Hepatocyte (in vitro differentiated cells): Measurements from ENCODE around the gene VAV2. TPM values are rescaled to one million over a fixed set of nuclear protein-coding genes. Genes with fewer than 3 reads are reported as not detected.

Experiments
- DNase-seq: peaks from one replicate; pipeline ENCODE4 v3.0.0-alpha.2; 2016; ENCODE audit warnings: low spot score
- H2AFZ ChIP-seq: fragments of 200-600 bp; sonication (generic); 2 replicates; pipeline ENCODE4 v1.6.0; 2016; ENCODE audit warnings: antibody characterized with exemption, mild to moderate bottlenecking
- H3K27ac ChIP-seq: fragments of 200-600 bp; sonication (generic); 2 replicates; pipeline ENCODE4 v1.5.1; 2016; ENCODE audit warnings: mild to moderate bottlenecking
- H3K27me3 ChIP-seq: fragments of 200-600 bp; sonication (generic); 2 replicates; pipeline ENCODE4 v1.6.1; 2016
- H3K36me3 ChIP-seq: fragments of 200-600 bp; sonication (generic); replicated peaks from 2 replicates; pipeline ENCODE4 v1.5.1; 2016; ENCODE audit warnings: low read depth; ENCODE audit not compliant: insufficient read depth
- H3K4me1 ChIP-seq: fragments of 200-600 bp; sonication (generic); 2 replicates; pipeline ENCODE4 v1.5.1; 2016; ENCODE audit warnings: mild to moderate bottlenecking, moderate library complexity; ENCODE audit not compliant: insufficient read depth
- H3K4me2 ChIP-seq: fragments of 200-600 bp; sonication (generic); 2 replicates; pipeline ENCODE4 v1.6.0; 2016
- H3K4me3 ChIP-seq: fragments of 200-600 bp; sonication (generic); 2 replicates; pipeline ENCODE4 v1.5.1; 2016; ENCODE audit warnings: mild to moderate bottlenecking
- H3K79me2 ChIP-seq: fragments of 200-600 bp; sonication (generic); 2 replicates; pipeline ENCODE4 v1.6.0; 2017; ENCODE audit warnings: mild to moderate bottlenecking
- H3K9me2 ChIP-seq: fragments of 200-600 bp; sonication (generic); replicated peaks from 2 replicates; pipeline ENCODE4 v1.6.0; 2017; ENCODE audit warnings: mild to moderate bottlenecking; ENCODE audit not compliant: insufficient read depth
- H3K9me3 ChIP-seq: fragments of 200-600 bp; sonication (generic); 2 replicates; pipeline ENCODE4 v1.5.1; 2016; ENCODE audit warnings: low read depth, mild to moderate bottlenecking
- H4K20me1 ChIP-seq: fragments of 200-600 bp; sonication (generic); 2 replicates; pipeline ENCODE4 v1.6.0; 2016; ENCODE audit warnings: mild to moderate bottlenecking; ENCODE audit not compliant: insufficient read depth, poor library complexity, severe bottlenecking
- CTCF ChIP-seq: fragments of 200-600 bp; sonication (generic); IDR thresholded peaks from 2 replicates; pipeline ENCODE4 v1.5.1; 2016; ENCODE audit warnings: antibody characterized with exemption, mild to moderate bottlenecking; ENCODE audit not compliant: poor library complexity
- EZH2 ChIP-seq: fragments of 200-600 bp; sonication (generic); IDR thresholded peaks from 2 replicates; pipeline ENCODE4 v1.6.1; 2016; ENCODE audit warnings: antibody characterized with exemption, mild to moderate bottlenecking, borderline replicate concordance
- EZH2phosphoT487 ChIP-seq: fragments of 200-600 bp; sonication (generic); IDR thresholded peaks from one replicate; pipeline ENCODE4 v1.6.1; 2018; ENCODE audit warnings: antibody characterized with exemption, mild to moderate bottlenecking, low read depth, moderate library complexity; ENCODE audit not compliant: unreplicated experiment, severe bottlenecking
- WGBS: methylation state at CpG from one replicate; pipeline ENCODE4 v1.1.6; 2016; ENCODE audit warnings: low lambda C conversion rate; ENCODE audit errors: missing lambda C conversion rate; 5-methylcytosine and 5-hydroxymethylcytosine counted together
- polyA plus RNA-seq: library from polyadenylated mRNA; unstranded; fragments of >200 nt; fragmentation: Nextera tagmentation; extraction: Ambion mirVana; gene quantifications from 2 replicates; pipeline ENCODE4 v1.2.1, GENCODE V29; 2016
- total RNA-seq: library from RNA; depleted of rRNA; stranded (reverse); fragments of >200 nt; gene quantifications from 2 replicates; pipeline ENCODE4 v1.2.3, GENCODE V29; 2014

The VAV2 gene
- total and polyA plus RNA-seq, 2 experiments from 2014 or later, result 24.9 to 27.7 TPM

GRCh38 chr9:133938753-133939152 is 53.4 kb downstream of the VAV2 start:
- no peak for DNase-seq
- Histone ChIP-seq H3K79me2 (peaks cover 58% of the 10 kb centered on the region), H4K20me1 (peaks cover 19% of the 10 kb centered on the region), H3K9me3 (no peaks in the 10 kb centered on the region), H3K4me1 (peaks cover 5% of the 10 kb centered on the region), H3K4me3 (no peak overlapping the region), H3K9me2 (no peaks in the 10 kb centered on the region), H2AFZ (no peak overlapping the region), H3K4me2 (no peak overlapping the region), H3K27ac (no peak overlapping the region), H3K36me3 (no peaks in the 10 kb centered on the region), H3K27me3 (no peaks in the 10 kb centered on the region)
- no peak for TF ChIP-seq EZH2phosphoT487
- TF ChIP-seq EZH2, result no peak
- no peak for TF ChIP-seq CTCF
- 83% methylated on average over 14 of the region's 14 CpGs for WGBS

GRCh38 chr9:133938086-133938485 is 54.0 kb downstream of the VAV2 start:
- DNase-seq, result no peak
- H3K27ac ChIP-seq, result no peak overlapping the region
- peaks cover 14% of the 10 kb centered on the region for H4K20me1 ChIP-seq
- no peak overlapping the region for H3K4me3 ChIP-seq
- no peaks in the 10 kb centered on the region for H3K36me3 ChIP-seq
- TF ChIP-seq EZH2phosphoT487 (no peak), EZH2 (no peak), CTCF (no peak)
- WGBS, result 93% methylated on average over 10 of the region's 10 CpGs
- no peaks in the 10 kb centered on the region for H3K9me2 ChIP-seq
- peaks cover 5% of the 10 kb centered on the region for H3K4me1 ChIP-seq
- H2AFZ ChIP-seq, result no peak overlapping the region
- peaks cover 52% of the 10 kb centered on the region for H3K79me2 ChIP-seq
- H3K27me3 ChIP-seq, result no peaks in the 10 kb centered on the region
- H3K4me2 ChIP-seq, result no peak overlapping the region
- no peaks in the 10 kb centered on the region for H3K9me3 ChIP-seq

- Histone ChIP-seq H3K9me2 (no peaks in the 10 kb centered on the region), H3K4me1 (peaks cover 5% of the 10 kb centered on the region), H3K4me3 (no peak overlapping the region), H3K27ac (no peak overlapping the region), H3K4me2 (no peak overlapping the region), H3K27me3 (no peaks in the 10 kb centered on the region), H3K79me2 (peaks cover 52% of the 10 kb centered on the region), H2AFZ (no peak overlapping the region), H3K36me3 (no peaks in the 10 kb centered on the region), H3K9me3 (no peaks in the 10 kb centered on the region), H4K20me1 (peaks cover 5% of the 10 kb centered on the region)
- no peak for DNase-seq
- TF ChIP-seq EZH2 (no peak), EZH2phosphoT487 (no peak), CTCF (no peak)
- WGBS, result 92% methylated on average over 4 of the region's 4 CpGs
Observed at GRCh38 chr9:133937120-133937519, 55.0 kb downstream of the VAV2 start.
